OCI-LY7 (cell line): ENCODE results near the gene UPF2. TPM values are rescaled to one million over a fixed set of nuclear protein-coding genes. Genes with fewer than 3 reads are reported as not detected.

Experiments used
- BruUV-seq: library from RNA; stranded (reverse); fragments of 400-500 nt; replicated peaks from 2 replicates; lab custom pipeline; 2021; lab: Mats Ljungman, UMichigan
- CTCF ChIA-PET: fragments of 300-600 bp; sonication (Branson Sonifier 250); formaldehyde crosslinking; loops from one replicate; lab custom pipeline; 2022; ENCODE audit warnings: antibody characterized with exemption; ENCODE audit not compliant: unreplicated experiment; lab: Charles Lee
- POLR2A ChIA-PET: fragments of 300-600 bp; sonication (Branson Sonifier 250); formaldehyde crosslinking; loops from one replicate; lab custom pipeline; 2022; ENCODE audit warnings: antibody characterized with exemption; lab: Charles Lee
- DNase-seq: peaks from one replicate; pipeline ENCODE4 v3.0.0-alpha.2; 2015; ENCODE audit warnings: low spot score
- H2AFZ ChIP-seq: fragments of 200-600 bp; sonication (generic), shearing (Covaris generic); 2 replicates; pipeline ENCODE4 v1.6.1; 2014; ENCODE audit warnings: mild to moderate bottlenecking, antibody characterized with exemption, low read length, moderate library complexity
- H3K27ac ChIP-seq: fragments of 200-600 bp; sonication (generic); 2 replicates; pipeline ENCODE4 v1.5.1; 2014; ENCODE audit warnings: mixed run types, low read depth, mild to moderate bottlenecking, moderate library complexity, low read length, inconsistent platforms; ENCODE audit not compliant: poor library complexity, severe bottlenecking
- H3K36me3 ChIP-seq: fragments of 200-600 bp; sonication (generic); 2 replicates; pipeline ENCODE4 v1.6.1; 2014; ENCODE audit warnings: mild to moderate bottlenecking, antibody characterized with exemption, low read length, moderate library complexity, mixed read lengths; ENCODE audit not compliant: insufficient read depth
- H3K4me1 ChIP-seq: fragments of 200-600 bp; sonication (generic); 2 replicates; pipeline ENCODE4 v1.5.1; 2014; ENCODE audit warnings: mild to moderate bottlenecking, low read length; ENCODE audit not compliant: insufficient read depth, poor library complexity, severe bottlenecking
- H3K4me2 ChIP-seq: fragments of 200-600 bp; sonication (generic); 2 replicates; pipeline ENCODE4 v1.6.1; 2014; ENCODE audit warnings: mild to moderate bottlenecking, low read length
- H3K4me3 ChIP-seq: fragments of 200-600 bp; sonication (generic); 2 replicates; pipeline ENCODE4 v1.5.1; 2014; ENCODE audit warnings: mild to moderate bottlenecking, low read depth, low read length; ENCODE audit not compliant: poor library complexity, severe bottlenecking
- H3K79me2 ChIP-seq: fragments of 200-600 bp; sonication (generic); 2 replicates; pipeline ENCODE4 v1.6.1; 2016; ENCODE audit warnings: low read depth, mild to moderate bottlenecking, low read length, moderate library complexity, mixed read lengths; ENCODE audit not compliant: insufficient read depth
- H3K9me2 ChIP-seq: fragments of 200-600 bp; sonication (generic); 2 replicates; pipeline ENCODE4 v1.6.1; 2016; ENCODE audit warnings: mild to moderate bottlenecking, low read length, mixed read lengths; ENCODE audit not compliant: insufficient read depth
- H3K9me3 ChIP-seq: fragments of 200-600 bp; sonication (generic); 2 replicates; pipeline ENCODE4 v1.6.1; 2014; ENCODE audit warnings: mild to moderate bottlenecking, mixed run types, low read length, mixed read lengths
- H4K20me1 ChIP-seq: fragments of 200-600 bp; sonication (generic); 2 replicates; pipeline ENCODE4 v1.6.1; 2014; ENCODE audit warnings: mild to moderate bottlenecking, antibody characterized with exemption, low read length, moderate library complexity, mixed read lengths; ENCODE audit not compliant: insufficient read depth
- CTCF ChIP-seq: fragments of 200-600 bp; sonication (generic); conservative IDR thresholded peaks from 2 replicates; pipeline ENCODE4 v1.5.1; 2014; ENCODE audit warnings: mild to moderate bottlenecking, antibody characterized with exemption, low read length, moderate library complexity, mixed read lengths
- EZH2phosphoT487 ChIP-seq: fragments of 200-600 bp; sonication (generic); IDR thresholded peaks from 2 replicates; pipeline ENCODE4 v1.6.1; 2018; ENCODE audit warnings: low read depth, borderline replicate concordance, mild to moderate bottlenecking, mixed run types, antibody characterized with exemption, low read length, moderate library complexity, mixed read lengths
- intact Hi-C: fragments of 100-400 bp; cut with micrococcal nuclease; formaldehyde crosslinking; loops from one replicate; pipeline ENCODE4 v1.10.0; 2022; ENCODE audit not compliant: unreplicated experiment
- total RNA-seq, 2 experiments: library from RNA; depleted of rRNA in 1 of 2; stranded (reverse); fragments of >200 nt in 1 of 2; shearing (Covaris generic) in 1 of 2; gene quantifications; 2 replicates each; pipeline ENCODE4 v1.2.3, GENCODE V29; 2014 to 2022

The UPF2 gene
- total RNA-seq, 2 experiments from 2014 or later, result 24.8 to 46.8 TPM

GRCh38 chr10:11876324-11876723 lies 166.3 kb downstream of the UPF2 start:
- Histone ChIP-seq H3K27ac (no peak overlapping the region), H3K4me1 (no peaks in the 10 kb centered on the region), H3K9me3 (no peaks in the 10 kb centered on the region), H3K36me3 (no peaks in the 10 kb centered on the region), H2AFZ (no peak overlapping the region), H3K4me2 (no peak overlapping the region), H3K79me2 (no peaks in the 10 kb centered on the region), H4K20me1 (no peaks in the 10 kb centered on the region), H3K4me3 (no peak overlapping the region), H3K9me2 (no peaks in the 10 kb centered on the region)
- no TSS peak for BruUV-seq
- intact Hi-C loops, result no loop called here
- CTCF ChIA-PET, result interaction anchor here (0.6 kb wide), 1 partner anchor 84 kb away, joined by 3 read pairs; no protein-coding TSS in a partner anchor
- POLR2A ChIA-PET, result interaction anchor here (1.8 kb wide), 1 partner anchor 10 kb away, joined by 4 read pairs; no protein-coding TSS in a partner anchor
- TF ChIP-seq CTCF (no peak), EZH2phosphoT487 (no peak)
- DNase-seq, result no peak

GRCh38 chr10:11875494-11876281 lies 166.9 kb downstream of the UPF2 start:
- H4K20me1 ChIP-seq, result no peaks in the 10 kb centered on the region
- H3K27ac ChIP-seq, result no peak overlapping the region
- CTCF ChIA-PET, result no interaction called here
- no peaks in the 10 kb centered on the region for H3K36me3 ChIP-seq
- H3K4me3 ChIP-seq, result no peak overlapping the region
- TF ChIP-seq EZH2phosphoT487, result no peak
- no peak for TF ChIP-seq CTCF
- POLR2A ChIA-PET, result no interaction called here
- no peak for DNase-seq
- no peaks in the 10 kb centered on the region for H3K9me3 ChIP-seq
- no peaks in the 10 kb centered on the region for H3K79me2 ChIP-seq
- H3K4me1 ChIP-seq, result no peaks in the 10 kb centered on the region
- BruUV-seq, result no TSS peak
- no peak overlapping the region for H3K4me2 ChIP-seq
- intact Hi-C loops, result no loop called here
- no peaks in the 10 kb centered on the region for H3K9me2 ChIP-seq
- no peak overlapping the region for H2AFZ ChIP-seq
